Mesenchymal stem cell (in vitro differentiated cells and primary cell): ENCODE results near the gene DBNDD1.

ENCODE experiments used
- DNase-seq: peaks from one replicate; pipeline ENCODE4 v3.0.0-alpha.2; 2013
- H2AFZ ChIP-seq: one replicate; pipeline ENCODE4 v1.6.1; 2013; ENCODE audit warnings: low read depth, mild to moderate bottlenecking, control low read depth, inconsistent platforms, low read length, moderate library complexity
- H2AK5ac ChIP-seq: 2 replicates; pipeline ENCODE4 v1.6.1; 2013; ENCODE audit warnings: low read length, moderate library complexity, mild to moderate bottlenecking, inconsistent platforms; ENCODE audit not compliant: severe bottlenecking
- H2BK120ac ChIP-seq: one replicate; pipeline ENCODE4 v1.6.1; 2013; ENCODE audit warnings: low read depth, mild to moderate bottlenecking, inconsistent platforms, low read length, moderate library complexity
- H2BK12ac ChIP-seq, 2 experiments: one replicate each; pipeline ENCODE4 v1.6.1; 2013; ENCODE audit warnings: inconsistent platforms in 2 of 2, low read length in 2 of 2, mild to moderate bottlenecking in 2 of 2, moderate library complexity in 2 of 2, control low read depth in 1 of 2
- H2BK15ac ChIP-seq: one replicate; pipeline ENCODE4 v1.6.1; 2013; ENCODE audit warnings: mild to moderate bottlenecking, low read depth, inconsistent platforms; ENCODE audit not compliant: poor library complexity, severe bottlenecking
- H2BK5ac ChIP-seq: 2 replicates; pipeline ENCODE4 v1.6.1; 2013; ENCODE audit warnings: low read depth, mild to moderate bottlenecking, low read length, control low read depth, inconsistent platforms; ENCODE audit not compliant: poor library complexity, severe bottlenecking
- H3K14ac ChIP-seq, 2 experiments: one replicate each; pipeline ENCODE4 v1.6.1; 2013; ENCODE audit warnings: inconsistent platforms in 2 of 2, low read length in 2 of 2, control low read depth in 1 of 2, mild to moderate bottlenecking in 1 of 2, moderate library complexity in 1 of 2
- H3K18ac ChIP-seq, 2 experiments: one replicate each; pipeline ENCODE4 v1.6.1; 2013; ENCODE audit warnings: inconsistent platforms in 2 of 2, low read length in 2 of 2, control low read depth in 1 of 2, low read depth in 1 of 2, mild to moderate bottlenecking in 1 of 2
- H3K23ac ChIP-seq, 2 experiments: one replicate each; pipeline ENCODE4 v1.6.1; 2013; ENCODE audit warnings: inconsistent platforms in 2 of 2, low read length in 2 of 2, mild to moderate bottlenecking in 2 of 2, moderate library complexity in 2 of 2, control low read depth in 1 of 2
- H3K27ac ChIP-seq: 2 replicates; pipeline ENCODE4 v1.5.1; 2013; ENCODE audit warnings: mild to moderate bottlenecking, moderate library complexity, low read length, control low read depth, inconsistent platforms; ENCODE audit not compliant: poor library complexity, severe bottlenecking
- H3K27me3 ChIP-seq, 2 experiments: 2 replicates each; pipeline versions ENCODE4 v1.6.1 to v1.7.0; 2013; ENCODE audit warnings: low read length in 2 of 2, mild to moderate bottlenecking in 2 of 2, moderate library complexity in 2 of 2, control low read depth in 1 of 2, inconsistent platforms in 1 of 2; ENCODE audit not compliant: control insufficient read depth in 1 of 2, insufficient read depth in 1 of 2
- H3K36me3 ChIP-seq, 2 experiments: 2 replicates each; pipeline versions ENCODE4 v1.6.1 to v1.7.0; 2013; ENCODE audit warnings: low read length in 2 of 2, control low read depth in 1 of 2, inconsistent platforms in 1 of 2, low read depth in 1 of 2, mild to moderate bottlenecking in 1 of 2; ENCODE audit not compliant: insufficient read depth in 2 of 2, control insufficient read depth in 1 of 2
- H3K4ac ChIP-seq, 2 experiments: one replicate each; pipeline ENCODE4 v1.6.1; 2013; ENCODE audit warnings: inconsistent platforms in 2 of 2, low read length in 2 of 2, mild to moderate bottlenecking in 2 of 2, moderate library complexity in 2 of 2, control low read depth in 1 of 2, low read depth in 1 of 2
- H3K4me1 ChIP-seq: 2 replicates; pipeline ENCODE4 v1.6.1; 2013; ENCODE audit warnings: low read depth, low read length, control low read depth; ENCODE audit not compliant: control insufficient read depth, insufficient read depth
- H3K4me2 ChIP-seq: 2 replicates; pipeline ENCODE4 v1.6.1; 2013; ENCODE audit warnings: low read length, mild to moderate bottlenecking, inconsistent platforms; ENCODE audit not compliant: poor library complexity, severe bottlenecking
- H3K4me3 ChIP-seq, 2 experiments: 2 replicates each; pipeline versions ENCODE4 v1.5.1 to v1.7.0; 2013; ENCODE audit warnings: low read length in 2 of 2, mild to moderate bottlenecking in 2 of 2, control low read depth in 1 of 2, low read depth in 1 of 2; ENCODE audit not compliant: insufficient read depth in 1 of 2
- H3K79me1 ChIP-seq: replicated peaks from 2 replicates; pipeline ENCODE4 v1.6.1; 2013; ENCODE audit warnings: mild to moderate bottlenecking, control low read depth, low read length, inconsistent platforms; ENCODE audit not compliant: poor library complexity, severe bottlenecking
- H3K9ac ChIP-seq: 2 replicates; pipeline ENCODE4 v1.7.0; 2013; ENCODE audit warnings: mild to moderate bottlenecking, low read length, moderate library complexity
- H3K9me3 ChIP-seq: 2 replicates; pipeline ENCODE4 v1.7.0; 2013; ENCODE audit warnings: mild to moderate bottlenecking, low read length; ENCODE audit not compliant: control insufficient read depth
- H4K8ac ChIP-seq: one replicate; pipeline ENCODE4 v1.6.1; 2013; ENCODE audit warnings: inconsistent platforms, mild to moderate bottlenecking, low read length, moderate library complexity
- H4K91ac ChIP-seq: one replicate; pipeline ENCODE4 v1.6.1; 2013; ENCODE audit warnings: mild to moderate bottlenecking, low read length, inconsistent platforms
- WGBS: methylation state at CpG from one replicate; pipeline ENCODE4 v1.1.7; 2013; ENCODE audit warnings: mixed read lengths; 5-methylcytosine and 5-hydroxymethylcytosine counted together

DBNDD1 gene

DNA sequence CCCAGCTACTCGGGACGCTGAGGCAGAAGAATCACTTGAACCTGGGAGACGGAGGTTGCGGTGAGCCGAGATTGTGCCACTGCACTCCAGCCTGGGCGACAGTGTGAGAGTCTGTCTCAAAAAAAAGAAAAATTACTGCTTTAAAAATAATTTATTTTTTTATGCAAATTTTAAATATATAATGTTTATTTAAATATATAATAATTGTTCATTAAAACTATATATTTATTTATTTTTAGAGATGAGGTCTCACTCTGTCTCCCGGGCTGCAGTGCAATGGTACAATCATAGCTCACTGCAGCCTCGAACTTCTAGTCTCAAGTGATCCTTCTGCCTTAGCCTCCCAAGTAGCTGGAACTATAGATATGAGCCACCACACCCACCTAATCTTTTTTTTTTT, 15.2 kb upstream of the DBNDD1 start:
- peaks cover 2% of the 10 kb centered on the region for H3K79me1 ChIP-seq
- H2BK15ac ChIP-seq, result no peak overlapping the region
- H2BK12ac ChIP-seq, result no peak overlapping the region
- H3K4ac ChIP-seq, result no peak overlapping the region
- H3K23ac ChIP-seq, result no peak overlapping the region
- H3K9ac ChIP-seq, result no peak overlapping the region
- no peak overlapping the region for H2BK5ac ChIP-seq
- H4K91ac ChIP-seq, result no peak overlapping the region
- H3K14ac ChIP-seq, result no peak overlapping the region
- WGBS, result 100% methylated on average over 5 of the region's 8 CpGs
- no peak overlapping the region for H3K4me2 ChIP-seq
- no peak overlapping the region for H3K27ac ChIP-seq
- H3K9me3 ChIP-seq, result no peaks in the 10 kb centered on the region
- H3K4me3 ChIP-seq, result no peak overlapping the region
- no peak overlapping the region for H2BK120ac ChIP-seq
- H3K27me3 ChIP-seq, result no peaks in the 10 kb centered on the region
- H2AFZ ChIP-seq, result no peak overlapping the region
- H4K8ac ChIP-seq, result no peak overlapping the region
- peaks cover 54 to 62% of the 10 kb centered on the region in 2 experiments for H3K36me3 ChIP-seq
- DNase-seq, result no peak
- no peak overlapping the region for H2AK5ac ChIP-seq
- no peak overlapping the region for H3K18ac ChIP-seq
- H3K4me1 ChIP-seq, result peaks cover 14% of the 10 kb centered on the region

DNA sequence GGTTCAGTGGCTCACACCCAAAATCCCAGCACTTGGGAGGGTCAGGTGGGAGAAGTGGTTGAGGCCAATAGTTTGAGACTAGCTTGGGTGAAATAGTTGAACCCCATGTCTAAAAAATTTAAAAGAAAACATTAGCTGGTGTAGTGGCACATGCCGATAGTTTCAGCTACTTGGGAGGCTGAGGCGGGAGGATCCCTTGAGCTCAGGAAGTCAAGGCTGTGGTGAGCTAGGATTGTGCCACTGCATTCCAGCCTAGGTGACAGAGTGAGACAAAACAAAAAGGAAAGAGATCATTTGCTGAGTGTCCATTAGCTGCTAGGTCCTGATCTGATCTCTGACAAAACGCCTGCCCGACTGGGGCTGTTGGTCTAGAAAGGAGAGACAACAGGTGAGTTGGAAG, 14.1 kb upstream of the DBNDD1 start:
- Histone ChIP-seq H2AFZ (no peak overlapping the region), H3K36me3 (peaks cover 55 to 61% of the 10 kb centered on the region in 2 experiments), H2AK5ac (no peak overlapping the region), H3K23ac (no peak overlapping the region), H3K18ac (no peak overlapping the region), H3K4me1 (peaks cover 15% of the 10 kb centered on the region), H2BK15ac (no peak overlapping the region), H3K4me3 (no peak overlapping the region), H3K79me1 (peaks cover 2% of the 10 kb centered on the region), H3K9ac (no peak overlapping the region), H3K27me3 (no peaks in the 10 kb centered on the region), H2BK120ac (no peak overlapping the region), H3K14ac (no peak overlapping the region), H3K9me3 (no peaks in the 10 kb centered on the region), H3K27ac (no peak overlapping the region), H2BK5ac (no peak overlapping the region), H3K4me2 (no peak overlapping the region), H3K4ac (no peak overlapping the region), H4K91ac (no peak overlapping the region), H4K8ac (no peak overlapping the region), H2BK12ac (no peak overlapping the region)
- DNase-seq, result no peak
- 98% methylated on average over 4 of the region's 4 CpGs for WGBS

DNA sequence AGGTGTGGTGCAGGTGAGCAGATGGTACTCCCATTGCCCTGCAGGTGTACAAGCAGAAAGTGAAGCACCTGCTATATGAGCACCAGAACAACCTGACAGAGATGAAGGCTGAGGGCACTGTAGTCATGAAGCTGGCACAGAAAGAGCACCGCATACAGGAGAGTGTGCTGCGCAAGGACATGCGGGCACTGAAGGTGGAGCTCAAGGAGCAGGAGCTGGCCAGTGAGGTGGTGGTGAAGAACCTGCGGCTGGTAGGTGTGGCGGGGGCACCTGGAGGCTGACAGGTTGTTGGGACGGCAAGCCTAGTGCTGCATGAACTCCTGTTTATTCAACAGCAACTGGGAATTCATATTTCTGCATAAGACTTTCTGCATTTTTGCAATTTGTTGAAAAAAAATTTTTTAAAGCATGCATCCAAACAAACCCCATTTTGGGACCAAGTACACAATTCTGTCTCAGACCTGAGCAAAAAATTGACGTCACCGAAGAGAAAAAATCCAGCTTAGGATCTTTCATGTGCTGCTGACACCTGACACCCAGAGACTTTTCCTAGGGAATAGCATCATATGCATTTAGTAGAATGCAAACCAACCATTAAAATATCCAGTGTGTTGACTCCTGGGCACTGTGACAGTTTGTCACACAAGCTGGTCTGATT, 13.5 kb upstream of the DBNDD1 start:
- no peak overlapping the region for H3K9ac ChIP-seq
- H2BK5ac ChIP-seq, result no peak overlapping the region
- no peak overlapping the region for H3K27ac ChIP-seq
- H4K91ac ChIP-seq, result no peak overlapping the region
- H3K4me3 ChIP-seq, result no peak overlapping the region
- H3K4ac ChIP-seq, result no peak overlapping the region
- H3K4me1 ChIP-seq, result peaks cover 15% of the 10 kb centered on the region
- DNase-seq, result peak; percentile 50
- H3K23ac ChIP-seq, result peak overlapping the region in 1 of 2 experiments; percentile 17
- peaks cover 2% of the 10 kb centered on the region for H3K79me1 ChIP-seq
- no peak overlapping the region for H2BK120ac ChIP-seq
- no peak overlapping the region for H3K18ac ChIP-seq
- H2BK15ac ChIP-seq, result no peak overlapping the region
- no peak overlapping the region for H3K14ac ChIP-seq
- no peaks in the 10 kb centered on the region for H3K9me3 ChIP-seq
- H4K8ac ChIP-seq, result no peak overlapping the region
- H3K36me3 ChIP-seq, result peaks cover 49 to 58% of the 10 kb centered on the region in 2 experiments
- 94% methylated on average over 7 of the region's 8 CpGs for WGBS
- no peak overlapping the region for H2AK5ac ChIP-seq
- H2BK12ac ChIP-seq, result no peak overlapping the region
- no peak overlapping the region for H2AFZ ChIP-seq
- H3K4me2 ChIP-seq, result no peak overlapping the region
- no peaks in the 10 kb centered on the region for H3K27me3 ChIP-seq

- 92% methylated on average over 9 of the region's 9 CpGs for WGBS
- Histone ChIP-seq H2AFZ (no peak overlapping the region), H3K4me3 (no peak overlapping the region), H3K4ac (no peak overlapping the region), H4K91ac (no peak overlapping the region), H3K23ac (no peak overlapping the region), H3K9me3 (no peaks in the 10 kb centered on the region), H2BK15ac (no peak overlapping the region), H3K4me1 (peaks cover 15% of the 10 kb centered on the region), H3K9ac (no peak overlapping the region), H3K4me2 (no peak overlapping the region), H2AK5ac (no peak overlapping the region), H3K14ac (no peak overlapping the region), H3K27ac (no peak overlapping the region), H3K36me3 (peaks cover 45 to 57% of the 10 kb centered on the region in 2 experiments), H3K18ac (no peak overlapping the region), H2BK12ac (no peak overlapping the region), H3K27me3 (no peaks in the 10 kb centered on the region), H3K79me1 (peaks cover 2% of the 10 kb centered on the region), H2BK120ac (no peak overlapping the region), H4K8ac (no peak overlapping the region), H2BK5ac (no peak overlapping the region)
- DNase-seq, result peak; percentile 63
Observed at GRCh38 chr16:90031931-90032673, 12.8 kb upstream of the DBNDD1 start.
